ENCODE measurements around the gene JAKMIP1. TPM values are rescaled to one million over a fixed set of nuclear protein-coding genes. Genes with fewer than 3 reads are reported as not detected.

The JAKMIP1 gene
- polyA plus RNA-seq, 3 donors = 0.08 TPM; not detected in 2

- intact Hi-C loops (cut with micrococcal nuclease) = no loop called here
- H3K4me3 Mint-ChIP-seq = no peak overlapping the region
- Histone ChIP-seq H3K4me1 (ENCODE audit: control insufficient read depth in 1 of 2, insufficient read depth in 2 of 2, low read length in 2 of 2) (no peaks in the 10 kb centered on the region), H3K4me3 (replicated peaks in 1 of 3; ENCODE audit: low read depth in 2 of 3, low read length in 3 of 3) (no peak overlapping the region), H3K9ac (ENCODE audit: insufficient read depth, low read length, poor library complexity, severe bottlenecking) (no peak overlapping the region), H3K36me3 (replicated peaks in 1 of 2; ENCODE audit: control insufficient read depth in 1 of 2, insufficient read depth in 2 of 2, low read length in 2 of 2) (no peaks in the 10 kb centered on the region), H4K20me1 (ENCODE audit: insufficient read depth, low read length) (no peaks in the 10 kb centered on the region), H3K9me3 (replicated peaks in 1 of 2; ENCODE audit: control insufficient read depth in 1 of 2, insufficient read depth in 1 of 2, low read length in 2 of 2) (peaks cover 0 to 3% of the 10 kb centered on the region in 2 donors), H2AFZ (ENCODE audit: insufficient read depth, low read depth, low read length, poor library complexity, severe bottlenecking) (no peak overlapping the region), H3K27ac (ENCODE audit: low read depth in 1 of 2, low read length in 2 of 2) (no peak overlapping the region), H3K4me2 (replicated peaks; ENCODE audit: extremely low read depth, low read length, poor library complexity, severe bottlenecking) (no peak overlapping the region), H3K27me3 (ENCODE audit: control insufficient read depth in 2 of 2, insufficient read depth in 2 of 2, low read length in 2 of 2) (no peaks in the 10 kb centered on the region), H3K79me2 (ENCODE audit: insufficient read depth, low read length) (no peaks in the 10 kb centered on the region)
- no peak overlapping the region for H3K27ac Mint-ChIP-seq
- no peak for TF ChIP-seq CTCF (IDR thresholded peaks at IDR 0.05)
- no peaks in the 10 kb centered on the region for H3K36me3 Mint-ChIP-seq
- no peaks in the 10 kb centered on the region for H3K4me1 Mint-ChIP-seq
- H3K9me3 Mint-ChIP-seq = peaks cover 0 to 9% (median 4%) of the 10 kb centered on the region in 7 donors
- H3K27me3 Mint-ChIP-seq (ENCODE audit: low read depth in 3 of 3) = peaks cover 2 to 4% (median 3%) of the 10 kb centered on the region in 3 donors
- no peak for DNase-seq
- WGBS (ENCODE audit: insufficient coverage) = 89% methylated on average over 10 of the region's 10 CpGs
Measured at GRCh38 chr4:6161921-6162464, 38.4 kb downstream of the JAKMIP1 start.

GRCh38 chr4:6160536-6160935, 39.8 kb downstream of the JAKMIP1 start:
- no peak overlapping the region for H3K4me3 Mint-ChIP-seq
- H3K27me3 ChIP-seq (ENCODE audit: control insufficient read depth in 2 of 2, insufficient read depth in 2 of 2, low read length in 2 of 2) = no peaks in the 10 kb centered on the region
- no peaks in the 10 kb centered on the region for H4K20me1 ChIP-seq (ENCODE audit: insufficient read depth, low read length)
- no peaks in the 10 kb centered on the region for H3K36me3 Mint-ChIP-seq
- no peak overlapping the region for H3K4me3 ChIP-seq (replicated peaks in 1 of 3; ENCODE audit: low read depth in 2 of 3, low read length in 3 of 3)
- H3K4me1 Mint-ChIP-seq = no peaks in the 10 kb centered on the region
- DNase-seq = no peak
- WGBS (ENCODE audit: insufficient coverage) = 73% methylated on average over 11 of the region's 12 CpGs
- intact Hi-C loops (cut with micrococcal nuclease) = no loop called here
- no peak overlapping the region for H3K27ac Mint-ChIP-seq
- no peaks in the 10 kb centered on the region for H3K4me1 ChIP-seq (ENCODE audit: control insufficient read depth in 1 of 2, insufficient read depth in 2 of 2, low read length in 2 of 2)
- peaks cover 0 to 3% of the 10 kb centered on the region in 2 donors for H3K9me3 ChIP-seq (replicated peaks in 1 of 2; ENCODE audit: control insufficient read depth in 1 of 2, insufficient read depth in 1 of 2, low read length in 2 of 2)
- peaks cover 2 to 6% (median 4%) of the 10 kb centered on the region in 3 donors for H3K27me3 Mint-ChIP-seq (ENCODE audit: low read depth in 3 of 3)
- no peaks in the 10 kb centered on the region for H3K36me3 ChIP-seq (replicated peaks in 1 of 2; ENCODE audit: control insufficient read depth in 1 of 2, insufficient read depth in 2 of 2, low read length in 2 of 2)
- H2AFZ ChIP-seq (ENCODE audit: insufficient read depth, low read depth, low read length, poor library complexity, severe bottlenecking) = no peak overlapping the region
- peaks cover 0 to 9% (median 4%) of the 10 kb centered on the region in 7 donors for H3K9me3 Mint-ChIP-seq
- H3K4me2 ChIP-seq (replicated peaks; ENCODE audit: extremely low read depth, low read length, poor library complexity, severe bottlenecking) = no peak overlapping the region
- H3K9ac ChIP-seq (ENCODE audit: insufficient read depth, low read length, poor library complexity, severe bottlenecking) = no peak overlapping the region
- no peak for TF ChIP-seq CTCF (IDR thresholded peaks at IDR 0.05)
- H3K27ac ChIP-seq (ENCODE audit: low read depth in 1 of 2, low read length in 2 of 2) = no peak overlapping the region
- H3K79me2 ChIP-seq (ENCODE audit: insufficient read depth, low read length) = no peaks in the 10 kb centered on the region

Data from CD14-positive monocyte (primary cell).